Pulmonary artery endothelial cell (primary cell): ENCODE results near the gene CCBE1. TPM values are rescaled to one million over a fixed set of nuclear protein-coding genes. Genes with fewer than 3 reads are reported as not detected.

Experiments
- DNase-seq: peaks from one replicate; pipeline ENCODE4 v3.0.0-alpha.2; 2011; ENCODE audit warnings: low read depth, low spot score
- total RNA-seq: library from RNA; depleted of rRNA; stranded (reverse); fragments of >200 nt; gene quantifications from 2 replicates; pipeline ENCODE4 v1.2.3, GENCODE V29; 2014

CCBE1 gene
- total RNA-seq, 1 donor from 2014 or later, result 2.4 TPM

- no peak for DNase-seq
Measured at GRCh38 chr18:59500765-59501164, 196.5 kb downstream of the CCBE1 start.

- DNase-seq, result no peak
Measured at GRCh38 chr18:59498506-59499086, 198.6 kb downstream of the CCBE1 start.

GRCh38 chr18:59492756-59493421 lies 204.3 kb downstream of the CCBE1 start:
- DNase-seq, result no peak

- DNase-seq, result no peak
Measured at GRCh38 chr18:59488899-59489298, 208.3 kb downstream of the CCBE1 start.

- no peak for DNase-seq
Measured at GRCh38 chr18:59485382-59485781, 211.8 kb downstream of the CCBE1 start.

GRCh38 chr18:59484561-59485328 lies 212.5 kb downstream of the CCBE1 start:
- no peak for DNase-seq

GRCh38 chr18:59484131-59484530 lies 213.1 kb downstream of the CCBE1 start:
- no peak for DNase-seq

- no peak for DNase-seq
Measured at GRCh38 chr18:59481436-59481835, 215.8 kb downstream of the CCBE1 start.

- DNase-seq, result no peak
Measured at GRCh38 chr18:59479776-59480175, 217.4 kb downstream of the CCBE1 start.

GRCh38 chr18:59478591-59478990 lies 218.6 kb downstream of the CCBE1 start:
- DNase-seq, result no peak

- no peak for DNase-seq
Measured at GRCh38 chr18:59477849-59478248, 219.4 kb downstream of the CCBE1 start.

- DNase-seq, result no peak
Measured at GRCh38 chr18:59470561-59471121, 226.6 kb downstream of the CCBE1 start.

GRCh38 chr18:59469463-59470180 lies 227.6 kb downstream of the CCBE1 start:
- DNase-seq, result no peak

- DNase-seq, result no peak
Measured at GRCh38 chr18:59468821-59469220, 228.4 kb downstream of the CCBE1 start.

- no peak for DNase-seq
Measured at GRCh38 chr18:59467497-59467896, 229.7 kb downstream of the CCBE1 start.

GRCh38 chr18:59466980-59467379 lies 230.2 kb downstream of the CCBE1 start:
- no peak for DNase-seq

GRCh38 chr18:59464486-59464885 lies 232.7 kb downstream of the CCBE1 start:
- DNase-seq, result no peak

GRCh38 chr18:59461171-59461570 lies 236.1 kb downstream of the CCBE1 start:
- no peak for DNase-seq

- no peak for DNase-seq
Measured at GRCh38 chr18:59460072-59460420, 237.2 kb downstream of the CCBE1 start.

- peak; percentile 17 for DNase-seq
Measured at GRCh38 chr18:59459369-59460071, 237.7 kb downstream of the CCBE1 start.

- DNase-seq, result no peak
Measured at GRCh38 chr18:59458575-59458974, 238.6 kb downstream of the CCBE1 start.
